HG03097 (cell line): Measurements from ENCODE around the gene SPINT3.

ENCODE experiments used
- ATAC-seq: cut with Tn5 transposase; IDR thresholded peaks from one replicate; pipeline ENCODE4 v1.9.1; 2021; ENCODE audit not compliant: unreplicated experiment, low FRiP score

The SPINT3 gene

DNA sequence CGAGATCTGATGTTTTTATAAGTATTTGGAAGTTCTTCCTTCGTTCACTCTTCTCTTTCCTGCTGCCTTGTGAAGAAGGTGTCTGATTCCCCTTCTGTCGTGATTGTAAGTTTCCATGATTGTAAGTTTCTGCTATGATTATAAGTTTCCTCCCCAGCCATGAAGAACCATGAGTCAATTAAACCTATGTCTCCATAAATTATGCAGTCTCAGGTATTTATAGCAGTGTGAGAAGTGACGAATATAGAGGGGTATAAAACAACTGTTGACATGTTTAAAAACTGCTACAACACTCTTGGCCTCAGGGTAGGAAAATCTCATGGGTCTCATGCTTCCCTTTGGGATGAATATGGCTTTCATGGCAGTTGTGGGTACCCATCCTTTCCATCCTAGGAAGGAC, 51.7 kb downstream of the SPINT3 start:
- ATAC-seq = no peak

DNA sequence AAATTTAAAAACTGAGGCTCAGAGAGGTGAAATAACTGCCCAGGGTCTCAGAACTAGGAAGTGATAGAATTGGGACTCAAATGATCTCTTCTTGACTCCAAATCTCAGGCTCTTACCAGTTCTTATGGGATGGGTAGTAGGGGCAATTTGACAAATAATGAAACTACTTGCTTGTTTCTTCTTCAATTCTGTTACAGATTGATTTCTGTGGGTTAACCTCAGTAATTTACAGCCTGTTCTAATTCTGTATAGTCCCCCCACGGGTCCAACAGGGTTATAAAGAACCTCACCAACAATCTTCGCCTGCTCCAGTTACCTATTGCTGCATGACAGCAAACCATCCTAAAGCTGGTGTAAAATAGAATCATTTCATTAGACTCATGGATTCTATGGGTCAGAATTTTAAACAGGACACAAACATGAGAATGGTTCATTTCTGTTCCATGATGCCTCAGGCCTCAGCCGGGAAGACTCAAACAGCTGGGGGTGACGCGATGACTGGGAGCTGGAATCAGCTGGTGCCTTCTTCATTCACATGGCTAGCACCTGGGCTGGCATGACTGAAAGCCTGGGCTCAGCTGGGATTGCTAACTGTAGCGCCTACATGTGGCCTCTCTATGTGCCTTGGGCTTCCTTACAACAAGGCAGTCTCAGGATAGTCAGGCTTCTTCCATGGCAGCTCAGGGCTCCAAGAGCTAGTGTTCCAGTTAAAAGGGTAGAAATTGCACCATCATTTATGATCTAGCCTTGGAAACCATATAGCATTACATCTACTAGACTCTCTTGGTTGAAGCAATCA, 52.5 kb downstream of the SPINT3 start:
- ATAC-seq = no peak
